H1 (cell line): ENCODE results near the gene ZNF513. TPM values are rescaled to one million over a fixed set of nuclear protein-coding genes. Genes with fewer than 3 reads are reported as not detected.

Experiments used
- CTCF ChIA-PET: fragments of 300-600 bp; sonication (Branson Sonifier 250); formaldehyde crosslinking; loops from one replicate; lab custom pipeline; 2021; ENCODE audit not compliant: partially characterized antibody; lab: Charles Lee
- POLR2A ChIA-PET: fragments of 300-600 bp; sonication (Branson Sonifier 250); formaldehyde crosslinking; loops from one replicate; lab custom pipeline; 2021; ENCODE audit warnings: inconsistent platforms; ENCODE audit not compliant: partially characterized antibody; lab: Charles Lee
- DNase-seq, 2 experiments: peaks; one replicate each; pipeline versions ENCODE4 v3.0.0 to v3.0.0-alpha.2; 2010 to 2022; ENCODE audit warnings: low spot score in 2 of 2, low read depth in 1 of 2, mixed read lengths in 1 of 2
- FAIRE-seq: peaks from 2 replicates; lab custom pipeline; 2011; peaks lifted over from hg19 to GRCh38; lab: Jason Lieb, UNC
- H2AFZ ChIP-seq: 2 replicates; pipeline ENCODE4 v1.8.1; 2012; ENCODE audit warnings: low read length, inconsistent platforms
- H2AK5ac ChIP-seq: 2 replicates; pipeline ENCODE4 v1.6.1; 2013; ENCODE audit warnings: low read depth, low read length
- H2BK120ac ChIP-seq: replicated peaks from 2 replicates; pipeline ENCODE3; 2013; ENCODE audit warnings: low read depth, low read length, inconsistent platforms
- H2BK12ac ChIP-seq: 2 replicates; pipeline ENCODE4 v1.6.1; 2013; ENCODE audit warnings: low read depth, low read length
- H2BK15ac ChIP-seq: 2 replicates; pipeline ENCODE4 v1.6.1; 2013; ENCODE audit warnings: low read length
- H2BK20ac ChIP-seq: 2 replicates; pipeline ENCODE4 v1.6.1; 2013; ENCODE audit warnings: low read length
- H2BK5ac ChIP-seq: 2 replicates; pipeline ENCODE4 v1.6.1; 2013; ENCODE audit warnings: low read depth, low read length
- H3K14ac ChIP-seq: 2 replicates; pipeline ENCODE4 v1.6.1; 2013; ENCODE audit warnings: inconsistent platforms; ENCODE audit not compliant: insufficient read length
- H3K18ac ChIP-seq: 2 replicates; pipeline ENCODE4 v1.6.1; 2013; ENCODE audit warnings: low read length; ENCODE audit errors: extremely low read depth
- H3K23ac ChIP-seq: 2 replicates; pipeline ENCODE4 v1.6.1; 2013; ENCODE audit warnings: inconsistent platforms; ENCODE audit not compliant: insufficient read length
- H3K23me2 ChIP-seq: 2 replicates; pipeline ENCODE4 v1.6.1; 2013; ENCODE audit warnings: low read depth, low read length
- H3K27ac ChIP-seq: 2 replicates; pipeline ENCODE4 v1.6.1; 2011; ENCODE audit warnings: low read depth, low read length, inconsistent platforms
- H3K27me3 ChIP-seq, 4 experiments: replicated peaks in 1 of 4; 1 replicate in 1 of 4; 2 replicates in 3 of 4; pipeline versions ENCODE4 v1.6.1 to v1.8.1; 2011 to 2013; ENCODE audit warnings: low read length in 3 of 4, mild to moderate bottlenecking in 3 of 4, inconsistent platforms in 2 of 4, mixed read lengths in 2 of 4, moderate library complexity in 1 of 4; ENCODE audit not compliant: control insufficient read depth in 3 of 4, insufficient read depth in 3 of 4; ENCODE audit errors: extremely low read depth in 1 of 4
- H3K36me3 ChIP-seq, 4 experiments: 2 replicates each; pipeline versions ENCODE4 v1.6.1 to v1.8.1; 2011 to 2013; ENCODE audit warnings: mild to moderate bottlenecking in 4 of 4, low read length in 3 of 4, moderate library complexity in 2 of 4, control low read depth in 1 of 4, inconsistent platforms in 1 of 4; ENCODE audit not compliant: insufficient read depth in 4 of 4, control insufficient read depth in 2 of 4
- H3K4ac ChIP-seq: replicated peaks from 2 replicates; pipeline ENCODE3; 2013; ENCODE audit warnings: low read length, low read depth, mixed read lengths, inconsistent platforms; ENCODE audit not compliant: insufficient read length
- H3K4me1 ChIP-seq, 4 experiments: replicated peaks in 1 of 4; 1 replicate in 1 of 4; 2 replicates in 3 of 4; pipeline versions ENCODE4 v1.6.1 to v1.8.1; 2011 to 2013; ENCODE audit warnings: low read length in 3 of 4, inconsistent platforms in 2 of 4, mixed read lengths in 1 of 4; ENCODE audit not compliant: insufficient read depth in 4 of 4, control insufficient read depth in 3 of 4
- H3K4me2 ChIP-seq, 2 experiments: 2 replicates each; pipeline versions ENCODE4 v1.6.1 to v1.8.1; 2011 to 2013; ENCODE audit warnings: low read depth in 2 of 2, low read length in 2 of 2, control low read depth in 1 of 2, inconsistent platforms in 1 of 2, mild to moderate bottlenecking in 1 of 2; ENCODE audit not compliant: insufficient read depth in 1 of 2
- H3K4me3 ChIP-seq, 4 experiments: fragments of 200-600, 300-600 bp in 1 of 4; sonication (generic), shearing (Covaris generic), sonication (Bioruptor Twin) in 1 of 4; 2 replicates each; pipeline versions ENCODE4 v1.5.1 to v1.8.1; 2011 to 2016; ENCODE audit warnings: low read length in 4 of 4, low read depth in 3 of 4, control low read depth in 2 of 4, inconsistent platforms in 2 of 4, mild to moderate bottlenecking in 2 of 4, mixed read lengths in 1 of 4, moderate library complexity in 1 of 4; ENCODE audit not compliant: insufficient read depth in 2 of 4; ENCODE audit errors: extremely low read depth in 1 of 4
- H3K56ac ChIP-seq: replicated peaks from 2 replicates; pipeline ENCODE3; 2013; ENCODE audit warnings: low read depth, mild to moderate bottlenecking, mixed read lengths, low read length, inconsistent platforms; ENCODE audit not compliant: insufficient read length
- H3K79me1 ChIP-seq: 2 replicates; pipeline ENCODE4 v1.6.1; 2013; ENCODE audit warnings: low read depth, low read length, control low read depth
- H3K79me2 ChIP-seq, 2 experiments: 2 replicates each; pipeline versions ENCODE4 v1.6.1 to v1.8.1; 2012 to 2013; ENCODE audit warnings: low read length in 2 of 2, mild to moderate bottlenecking in 2 of 2, inconsistent platforms in 1 of 2; ENCODE audit not compliant: insufficient read depth in 2 of 2, control insufficient read depth in 1 of 2
- H3K9ac ChIP-seq, 4 experiments: replicated peaks in 1 of 4; 1 replicate in 1 of 4; 2 replicates in 3 of 4; pipeline versions ENCODE4 v1.6.1 to v1.8.1; 2011 to 2013; ENCODE audit warnings: low read depth in 3 of 4, low read length in 3 of 4, control low read depth in 2 of 4, mild to moderate bottlenecking in 2 of 4, moderate library complexity in 2 of 4, inconsistent platforms in 1 of 4; ENCODE audit errors: extremely low read depth in 1 of 4
- H3K9me3 ChIP-seq, 2 experiments: 2 replicates each; pipeline versions ENCODE4 v1.6.1 to v1.8.1; 2012 to 2013; ENCODE audit warnings: mild to moderate bottlenecking in 2 of 2, moderate library complexity in 2 of 2, control low read depth in 1 of 2, inconsistent platforms in 1 of 2, low read depth in 1 of 2, low read length in 1 of 2, mixed read lengths in 1 of 2; ENCODE audit not compliant: insufficient read depth in 2 of 2
- H4K20me1 ChIP-seq, 2 experiments: replicated peaks in 1 of 2; 2 replicates each; pipeline versions ENCODE3 to v1.8.1; 2011 to 2013; ENCODE audit warnings: inconsistent platforms in 2 of 2, low read length in 2 of 2, mild to moderate bottlenecking in 1 of 2; ENCODE audit not compliant: insufficient read depth in 2 of 2, control insufficient read depth in 1 of 2
- H4K5ac ChIP-seq: 2 replicates; pipeline ENCODE4 v1.6.1; 2013; ENCODE audit warnings: low read length, low read depth, mixed read lengths, inconsistent platforms; ENCODE audit not compliant: insufficient read length
- H4K8ac ChIP-seq: 2 replicates; pipeline ENCODE4 v1.8.0; 2013; ENCODE audit warnings: mild to moderate bottlenecking, moderate library complexity, low read length, inconsistent platforms; ENCODE audit not compliant: insufficient read depth; ENCODE audit errors: extremely low read depth
- H4K91ac ChIP-seq: replicated peaks from 2 replicates; pipeline ENCODE3; 2013; ENCODE audit warnings: low read length, mixed read lengths, inconsistent platforms; ENCODE audit not compliant: insufficient read length
- CBX8 ChIP-seq: fragments of 300-800, 300-1000 bp; sonication (generic); IDR thresholded peaks from 2 replicates; pipeline ENCODE4 v1.7.1; 2016; ENCODE audit warnings: low read depth, low read length, borderline replicate concordance
- CHD1 ChIP-seq: IDR thresholded peaks from 2 replicates; pipeline ENCODE4 v1.6.1; 2012; ENCODE audit warnings: low read depth, low read length, improper control_type of control experiment
- E2F6 ChIP-seq: IDR thresholded peaks from 2 replicates; pipeline ENCODE4 v1.6.1; 2012; ENCODE audit warnings: inconsistent platforms
- KDM4A ChIP-seq: IDR thresholded peaks from one replicate; pipeline ENCODE4 v1.7.1; 2012; ENCODE audit warnings: low read depth, mild to moderate bottlenecking, moderate library complexity, low read length, inconsistent platforms; ENCODE audit not compliant: severe bottlenecking
- MAFK ChIP-seq: IDR thresholded peaks from 2 replicates; pipeline ENCODE4 v1.6.1; 2012; ENCODE audit warnings: low read depth, mild to moderate bottlenecking, improper control_type of control experiment, low read length
- POU5F1 ChIP-seq: IDR thresholded peaks from 2 replicates; pipeline ENCODE4 v1.6.1; 2011; ENCODE audit warnings: low read depth, mild to moderate bottlenecking, low read length, moderate library complexity
- RNF2 ChIP-seq: fragments of 200-900, 300-1000 bp; sonication (generic); IDR thresholded peaks from 2 replicates; pipeline ENCODE4 v1.7.1; 2016; ENCODE audit warnings: borderline replicate concordance, low read depth, mild to moderate bottlenecking, antibody characterized with exemption, low read length; ENCODE audit not compliant: poor library complexity, severe bottlenecking; ENCODE audit errors: missing control alignments
- SP1 ChIP-seq: IDR thresholded peaks from 2 replicates; pipeline ENCODE4 v1.6.1; 2011; ENCODE audit warnings: low read depth, low read length
- WGBS, 2 experiments: shearing (Covaris generic) in 1 of 2; methylation state at CpG; one replicate each; pipeline versions ENCODE4 v1.1.6 to v1.1.7; 2013 to 2015; ENCODE audit warnings: low lambda C conversion rate in 2 of 2, mixed read lengths in 2 of 2, inconsistent platforms in 1 of 2, low coverage in 1 of 2, missing lambda C conversion rate in 1 of 2; ENCODE audit not compliant: insufficient replicate concordance in 2 of 2, insufficient coverage in 1 of 2, insufficient read length in 1 of 2; ENCODE audit errors: extremely low coverage in 1 of 2, missing lambda C conversion rate in 1 of 2; 5-methylcytosine and 5-hydroxymethylcytosine counted together
- polyA plus RNA-seq, 7 experiments: library from polyadenylated mRNA; depleted of rRNA in 3 of 7; stranded (reverse) in 5 of 7; unstranded in 2 of 7; fragments of >200 nt in 5 of 7; fragments of 200-250 nt in 2 of 7; gene quantifications; 1 replicate in 5 of 7; 2 replicates in 1 of 7; 4 replicates in 1 of 7; pipeline versions ENCODE4 v1.2.1 to v1.2.3, GENCODE V29; 2011 to 2013; ENCODE audit warnings: missing spikeins in 2 of 7, mixed read lengths in 2 of 7
- total RNA-seq: library from RNA; stranded (reverse); fragmentation: NEBNext Ultra II Directional; extraction: Animal tissue kit (Norgen Biotek cat#: 25700); gene quantifications from 2 replicates; pipeline ENCODE4 v1.2.1, GENCODE V29; 2021
- TF ChIP-seq, protein P1 (sequence below): IDR thresholded peaks from 2 replicates; pipeline ENCODE4 v1.6.1; 2012; ENCODE audit warnings: low read length, inconsistent platforms

ZNF513 gene
- total and polyA plus RNA-seq, 2 of the 8 experiments (the other 6 are each of a cell fraction or from before 2014, with no cell fraction given): 17.3 to 29.5 TPM

DNA sequence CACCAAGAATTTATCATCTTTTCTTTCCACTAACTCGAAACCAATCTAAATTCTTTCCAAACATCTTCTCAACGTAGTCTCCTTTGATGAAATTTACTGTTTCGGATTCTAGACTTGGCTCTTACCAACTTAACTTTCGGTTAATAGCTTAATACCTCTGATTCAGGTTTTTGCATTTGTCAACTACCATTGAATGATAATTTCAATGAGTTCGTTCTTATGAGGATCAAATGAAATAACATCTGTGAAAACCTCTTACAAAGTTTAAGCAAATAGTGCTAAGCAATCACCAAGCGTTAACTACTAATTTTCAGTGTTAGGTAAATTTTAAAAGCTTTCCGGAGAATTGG is 47.3 kb upstream of the ZNF513 start:
- peaks cover 3% of the 10 kb centered on the region; the same call in 1 of the 2 replicates for H3K79me1 ChIP-seq
- H3K27ac ChIP-seq: no peak overlapping the region
- FAIRE-seq: no peak
- no peak overlapping the region for H2AK5ac ChIP-seq
- no peaks in the 10 kb centered on the region for H3K9me3 ChIP-seq
- H3K36me3 ChIP-seq: no peaks in the 10 kb centered on the region; a peak in 1 of 8 replicates
- H4K91ac ChIP-seq: no peak overlapping the region
- TF ChIP-seq RNF2 (no peak), E2F6 (no peak), CHD1 (no peak), MAFK (no peak), SP1 (no peak), CBX8 (no peak), POU5F1 (no peak), KDM4A (no peak)
- TF ChIP-seq, protein P1, sequence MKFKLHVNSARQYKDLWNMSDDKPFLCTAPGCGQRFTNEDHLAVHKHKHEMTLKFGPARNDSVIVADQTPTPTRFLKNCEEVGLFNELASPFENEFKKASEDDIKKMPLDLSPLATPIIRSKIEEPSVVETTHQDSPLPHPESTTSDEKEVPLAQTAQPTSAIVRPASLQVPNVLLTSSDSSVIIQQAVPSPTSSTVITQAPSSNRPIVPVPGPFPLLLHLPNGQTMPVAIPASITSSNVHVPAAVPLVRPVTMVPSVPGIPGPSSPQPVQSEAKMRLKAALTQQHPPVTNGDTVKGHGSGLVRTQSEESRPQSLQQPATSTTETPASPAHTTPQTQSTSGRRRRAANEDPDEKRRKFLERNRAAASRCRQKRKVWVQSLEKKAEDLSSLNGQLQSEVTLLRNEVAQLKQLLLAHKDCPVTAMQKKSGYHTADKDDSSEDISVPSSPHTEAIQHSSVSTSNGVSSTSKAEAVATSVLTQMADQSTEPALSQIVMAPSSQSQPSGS: no peak
- TF ChIP-seq, all 59 proteins: peak for 0
- 28 to 100% methylated on average over 2 to 7 of the region's 7 CpGs for whole genome bisulfite sequencing, 2 experiments
- Histone ChIP-seq H4K8ac (peak overlapping the region; percentile 87; the same call in 1 of the 2 replicates), H3K4me2 (peak overlapping the region; percentile 66 to 67), H3K23me2 (peaks cover 8% of the 10 kb centered on the region; the same call in 1 of the 2 replicates), H3K27me3 (no peaks in the 10 kb centered on the region), H2BK120ac (no peak overlapping the region), H3K79me2 (peaks cover 3 to 33% of the 10 kb centered on the region in 2 experiments; a peak in 3 of 4 replicates), H3K56ac (peak overlapping the region; percentile 8), H2BK5ac (no peak overlapping the region), H3K18ac (no peak overlapping the region), H4K5ac (peak overlapping the region; percentile 19), H2BK15ac (no peak overlapping the region), H2BK20ac (no peak overlapping the region), H2AFZ (peak overlapping the region; percentile 0; the same call in 1 of the 2 replicates), H3K9ac (peak overlapping the region; percentile 29 to 57 (median 45); a peak in 5 of 7 replicates), H2BK12ac (no peak overlapping the region), H3K14ac (no peak overlapping the region), H3K4ac (no peak overlapping the region), H4K20me1 (peaks cover 5 to 12% of the 10 kb centered on the region in 2 experiments), H3K23ac (no peak overlapping the region), H3K4me3 (peak overlapping the region; percentile 79 to 94 (median 88)), H3K4me1 (no peaks in the 10 kb centered on the region; a peak in 2 of 7 replicates)
- POLR2A ChIA-PET: interaction anchor here (1.0 to 4.8 kb wide), 11 partner anchors 9 to 93 kb away, joined by 3 to 48 read pairs (median 4); partner anchors contain the start of genes PPM1G and ZNF513
- DNase-seq: no peak
- CTCF ChIA-PET: interaction anchor here (0.6 to 0.8 kb wide), 2 partner anchors 18 to 20 kb away, joined by 3 read pairs; no protein-coding TSS in a partner anchor
